Activated naive CD8-positive, alpha-beta T cell treated with anti-CD3 and anti-CD28 coated beads for 36 hours (primary cell): ENCODE data around the gene SLC22A23. TPM values are rescaled to one million over a fixed set of nuclear protein-coding genes. Genes with fewer than 3 reads are reported as not detected.

Experiments used
- DNase-seq: peaks from one replicate; pipeline ENCODE4 v3.0.0; 2021
- H3K27ac Mint-ChIP-seq: one replicate; pipeline ENCODE4 v1.8.0; 2022; ENCODE audit warnings: mild to moderate bottlenecking, moderate library complexity, mixed read lengths
- H3K27me3 Mint-ChIP-seq: one replicate; pipeline ENCODE4 v1.8.0; 2022; ENCODE audit warnings: mild to moderate bottlenecking, mixed read lengths
- H3K36me3 Mint-ChIP-seq: one replicate; pipeline ENCODE4 v1.8.0; 2021; ENCODE audit warnings: mild to moderate bottlenecking, mixed read lengths
- H3K4me1 Mint-ChIP-seq: one replicate; pipeline ENCODE4 v1.8.0; 2021; ENCODE audit warnings: mixed read lengths
- H3K4me3 Mint-ChIP-seq: one replicate; pipeline ENCODE4 v1.8.0; 2022; ENCODE audit warnings: mild to moderate bottlenecking, moderate library complexity, mixed read lengths
- H3K9me3 Mint-ChIP-seq: one replicate; pipeline ENCODE4 v1.8.0; 2022; ENCODE audit warnings: mixed read lengths
- total RNA-seq, 2 experiments: library from RNA; stranded (reverse); gene quantifications; one replicate each; pipeline ENCODE4 v1.2.3, GENCODE V29; 2021

The SLC22A23 gene
- total RNA-seq, 2 experiments from 2014 or later = 0.24 to 0.41 TPM

DNA sequence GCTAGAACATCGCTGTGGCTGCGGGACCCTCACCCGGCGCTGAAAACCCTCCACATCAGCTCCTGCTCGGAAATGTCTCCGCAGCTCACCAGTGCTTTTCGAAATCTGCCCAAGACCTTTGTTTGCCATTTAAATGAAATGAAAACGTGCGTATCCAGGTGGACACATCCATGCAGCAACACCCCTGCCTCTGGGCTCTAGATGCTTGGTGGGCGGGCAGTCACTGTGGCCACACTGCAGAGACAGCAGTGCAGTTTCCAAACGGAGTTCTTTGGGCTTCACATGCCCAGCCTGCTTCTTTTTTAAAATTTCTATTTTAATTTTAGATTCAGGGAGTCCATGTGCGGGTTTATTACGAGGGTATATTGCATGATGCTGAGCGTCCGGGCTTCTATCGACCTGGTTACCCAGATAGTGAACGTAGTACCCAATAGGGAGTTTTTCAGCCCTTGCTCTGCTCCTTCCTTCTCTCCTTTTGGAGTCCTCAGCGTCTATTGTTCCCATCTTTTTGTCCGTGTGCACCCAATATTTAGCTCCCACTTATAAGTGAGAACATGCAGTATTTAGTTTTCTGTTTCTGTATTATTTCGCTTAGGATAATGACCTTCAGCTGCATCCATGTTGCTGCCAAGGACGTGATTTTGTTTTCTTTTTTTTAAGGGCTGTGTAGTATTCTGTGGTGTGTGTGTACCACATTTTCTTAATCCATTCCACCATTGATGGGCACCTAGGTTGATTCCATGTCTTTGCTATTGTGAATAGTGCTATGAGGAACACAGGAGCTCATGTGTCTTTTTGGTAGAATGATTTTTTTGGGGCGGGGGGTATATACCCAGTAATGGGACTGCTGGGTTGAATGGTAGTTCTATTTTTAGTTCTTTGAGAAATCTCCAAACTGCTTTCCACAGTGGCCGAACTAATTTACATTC lies 224.6 kb downstream of the SLC22A23 start:
- no peak for DNase-seq
- Mint-ChIP-seq H3K27ac (no peak overlapping the region), H3K9me3 (no peaks in the 10 kb centered on the region), H3K27me3 (peaks cover 95% of the 10 kb centered on the region), H3K4me3 (no peak overlapping the region), H3K36me3 (no peaks in the 10 kb centered on the region), H3K4me1 (peaks cover 33% of the 10 kb centered on the region)

DNA sequence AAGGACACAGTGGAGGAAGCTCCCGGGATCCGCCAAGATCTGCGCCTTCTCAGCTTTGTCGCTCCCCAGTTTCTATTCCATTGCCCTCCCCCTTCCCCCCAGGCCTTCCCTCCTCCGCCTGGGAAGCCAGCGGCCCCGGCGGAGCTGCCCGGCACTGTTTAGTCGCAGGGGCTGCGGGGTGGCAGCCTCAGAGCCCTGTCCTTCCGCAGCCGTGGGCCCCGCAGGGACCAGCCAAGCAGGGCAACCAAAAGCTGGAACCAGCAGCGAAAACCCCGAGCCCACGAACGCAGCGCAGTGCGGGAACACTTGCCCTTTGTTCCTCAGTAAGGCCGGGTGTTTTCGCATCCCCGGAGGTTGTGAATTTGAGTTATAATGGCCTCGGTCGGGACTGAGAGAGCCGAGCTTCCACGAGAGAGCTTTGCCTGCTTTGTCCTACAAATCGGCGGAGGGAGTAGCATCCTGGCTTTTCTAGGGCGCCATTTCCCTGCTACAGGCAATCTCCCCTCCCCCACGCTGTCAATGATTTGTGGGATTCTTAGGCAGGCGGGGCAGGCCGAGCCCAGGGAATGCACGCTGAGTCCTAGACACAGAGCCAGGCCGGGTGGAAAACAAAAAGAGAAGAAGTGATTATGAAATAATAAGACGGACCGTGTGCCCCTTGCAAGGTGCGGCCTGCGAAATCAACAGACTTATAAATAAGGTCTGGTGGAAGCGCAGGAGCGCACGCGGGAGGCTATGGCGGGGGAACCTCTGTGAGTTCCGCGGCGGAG lies 225.4 kb downstream of the SLC22A23 start:
- Mint-ChIP-seq H3K9me3 (no peaks in the 10 kb centered on the region), H3K4me1 (peaks cover 36% of the 10 kb centered on the region), H3K27me3 (peaks cover 96% of the 10 kb centered on the region), H3K4me3 (peak overlapping the region; percentile 57), H3K36me3 (no peaks in the 10 kb centered on the region), H3K27ac (no peak overlapping the region)
- DNase-seq = no peak

DNA sequence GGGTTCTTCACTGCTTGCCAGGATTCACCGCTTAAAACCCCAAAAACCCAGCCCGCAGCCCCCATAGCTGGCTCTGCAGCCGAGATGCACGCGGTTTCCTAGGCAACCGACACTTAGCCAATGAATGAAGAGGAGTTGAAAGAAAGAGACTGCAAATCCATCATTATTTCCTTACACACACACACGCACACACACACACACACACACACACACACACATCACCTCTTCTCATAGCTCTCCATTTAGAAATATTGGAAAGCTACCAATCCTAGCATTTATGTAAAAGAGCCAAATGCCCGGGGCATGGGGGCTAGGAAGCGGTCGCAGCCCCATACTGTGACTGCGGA lies 226.0 kb downstream of the SLC22A23 start:
- Mint-ChIP-seq H3K36me3 (no peaks in the 10 kb centered on the region), H3K4me1 (peaks cover 36% of the 10 kb centered on the region), H3K27ac (no peak overlapping the region), H3K4me3 (peak overlapping the region; percentile 25), H3K9me3 (no peaks in the 10 kb centered on the region), H3K27me3 (peaks cover 96% of the 10 kb centered on the region)
- DNase-seq = no peak

DNA sequence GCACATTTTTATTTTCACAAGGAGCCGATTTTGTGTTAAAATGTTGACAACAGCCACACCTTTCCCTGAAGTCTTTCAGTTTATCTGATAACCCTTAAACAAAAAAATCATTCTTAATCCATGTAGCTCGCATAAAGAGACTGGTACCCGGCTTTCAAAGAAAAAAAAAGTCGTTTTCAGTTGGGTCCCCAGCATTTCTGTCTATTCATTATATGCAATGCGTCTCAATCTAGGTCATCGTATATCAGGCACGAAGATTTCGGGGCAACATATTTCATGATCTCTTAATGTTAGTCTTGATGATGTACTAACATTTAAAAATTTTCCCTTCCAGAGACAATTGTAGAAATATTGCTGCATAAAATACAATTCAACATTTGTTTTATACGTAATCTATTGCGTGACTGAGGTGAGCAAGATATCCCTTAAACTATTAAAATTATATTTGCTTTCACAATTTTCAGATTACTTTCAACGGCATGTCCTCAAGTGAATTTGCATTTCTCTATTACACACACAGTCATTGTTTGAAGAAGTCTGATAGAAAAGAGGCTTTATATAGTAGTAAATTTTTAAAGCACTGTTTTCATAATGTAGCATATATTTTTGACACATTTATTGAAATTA lies 226.5 kb downstream of the SLC22A23 start:
- no peaks in the 10 kb centered on the region for H3K36me3 Mint-ChIP-seq
- no peak overlapping the region for H3K27ac Mint-ChIP-seq
- H3K4me3 Mint-ChIP-seq = peak overlapping the region; percentile 25
- no peak for DNase-seq
- H3K27me3 Mint-ChIP-seq = peaks cover 96% of the 10 kb centered on the region
- no peaks in the 10 kb centered on the region for H3K9me3 Mint-ChIP-seq
- peaks cover 36% of the 10 kb centered on the region for H3K4me1 Mint-ChIP-seq

GRCh38 chr6:3229566-3230178 lies 227.2 kb downstream of the SLC22A23 start:
- peak overlapping the region; percentile 34 for H3K4me3 Mint-ChIP-seq
- H3K4me1 Mint-ChIP-seq = peaks cover 36% of the 10 kb centered on the region
- H3K27me3 Mint-ChIP-seq = peaks cover 89% of the 10 kb centered on the region
- no peaks in the 10 kb centered on the region for H3K36me3 Mint-ChIP-seq
- no peaks in the 10 kb centered on the region for H3K9me3 Mint-ChIP-seq
- H3K27ac Mint-ChIP-seq = no peak overlapping the region
- peak; percentile 43 for DNase-seq

DNA sequence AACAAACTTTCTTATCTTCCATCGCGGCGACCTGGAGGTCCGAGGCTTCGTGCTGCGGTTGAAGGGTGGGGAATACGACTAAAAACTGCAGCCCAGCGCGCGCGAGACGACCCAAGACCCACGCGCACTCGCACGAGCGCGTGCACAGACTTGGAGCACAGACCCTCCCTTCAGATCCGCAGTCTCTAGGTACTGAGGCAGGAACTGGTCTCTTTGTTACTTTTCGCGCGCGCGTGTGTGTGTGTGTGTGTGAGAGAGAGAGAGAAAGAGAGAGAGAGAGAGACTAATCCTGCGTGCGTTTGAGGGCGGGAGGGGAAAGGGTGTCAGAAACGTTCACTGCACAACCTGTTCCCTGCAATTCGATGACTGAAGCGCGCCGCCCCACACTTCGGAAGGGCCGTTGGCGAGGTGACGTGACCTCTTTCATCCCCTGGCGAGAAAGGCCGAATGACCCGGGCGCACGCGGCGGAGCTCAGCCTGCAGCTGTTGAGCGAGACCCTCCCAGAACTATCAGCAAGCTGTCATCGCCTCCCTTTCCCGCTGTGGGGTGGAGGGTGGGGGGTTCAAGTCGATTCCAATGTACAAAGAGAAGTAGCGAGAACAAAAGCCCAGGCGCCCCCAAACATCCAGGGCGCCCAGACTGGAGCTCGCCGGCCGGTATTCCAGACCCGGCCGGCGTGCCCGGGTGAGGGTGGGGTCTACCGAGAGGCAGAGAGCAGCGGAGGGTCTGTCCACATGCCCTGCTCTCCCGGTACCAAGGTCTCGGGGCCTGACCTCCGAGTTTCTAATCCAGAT lies 227.9 kb downstream of the SLC22A23 start:
- Mint-ChIP-seq H3K36me3 (no peaks in the 10 kb centered on the region), H3K4me1 (peaks cover 38% of the 10 kb centered on the region), H3K27me3 (peaks cover 89% of the 10 kb centered on the region), H3K27ac (peak overlapping the region; percentile 0), H3K4me3 (peak overlapping the region; percentile 78), H3K9me3 (no peaks in the 10 kb centered on the region)
- DNase-seq = no peak

GRCh38 chr6:3228046-3228671 lies 228.7 kb downstream of the SLC22A23 start:
- DNase-seq = peak; percentile 33
- peaks cover 85% of the 10 kb centered on the region for H3K27me3 Mint-ChIP-seq
- peak overlapping the region; percentile 76 for H3K4me3 Mint-ChIP-seq

DNA sequence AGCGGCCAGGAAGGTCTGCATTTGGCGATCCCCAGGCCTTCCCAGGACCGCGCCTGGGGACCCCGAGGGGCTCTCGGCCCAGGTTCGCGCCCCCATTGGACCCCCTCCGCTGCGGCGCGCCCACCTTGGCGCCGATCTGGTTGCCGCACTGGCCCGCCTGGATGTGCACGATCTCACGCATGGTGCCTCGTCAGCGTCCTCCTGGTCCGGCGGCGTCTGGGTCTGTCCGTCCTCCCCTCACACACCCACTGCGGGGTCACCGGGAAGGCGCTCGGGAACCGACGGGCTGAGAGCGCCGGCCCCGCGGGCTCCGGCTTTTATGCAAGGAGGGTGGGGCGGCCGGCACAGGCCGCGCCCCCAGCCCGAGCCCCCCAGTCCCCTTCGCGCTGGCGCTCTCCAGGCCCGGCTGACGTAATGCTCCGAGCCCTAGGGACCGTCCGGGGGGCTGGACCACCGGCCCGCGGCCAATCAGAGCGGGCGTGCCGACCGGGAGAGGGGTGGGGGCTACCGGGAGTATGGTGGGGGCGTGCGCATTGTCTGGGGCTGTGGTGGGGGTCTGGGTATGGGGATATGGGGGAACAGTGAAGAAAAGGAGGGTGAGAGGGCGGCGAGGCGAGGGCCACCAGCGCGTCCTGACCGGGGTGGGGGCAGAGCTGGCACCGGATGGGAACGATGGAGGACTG lies 229.3 kb downstream of the SLC22A23 start, which contains the start of gene TUBB2B:
Gene TUBB2B (minus strand): TSS at position 291 of the 683 bp plus-strand sequence. CDS start 110 bp downstream, at position 181.
- no peak for DNase-seq
- no peaks in the 10 kb centered on the region for H3K9me3 Mint-ChIP-seq
- peaks cover 78% of the 10 kb centered on the region for H3K27me3 Mint-ChIP-seq
- peaks cover 38% of the 10 kb centered on the region for H3K4me1 Mint-ChIP-seq
- H3K27ac Mint-ChIP-seq = no peak within 1 kb of the TSS
- H3K4me3 Mint-ChIP-seq = peak within 1 kb of the TSS; percentile 76
- no peaks in the 10 kb centered on the region for H3K36me3 Mint-ChIP-seq

More at GRCh38 chr6:3228046-3228671, 228.7 kb downstream of the SLC22A23 start:
- Mint-ChIP-seq H3K4me1 (peaks cover 38% of the 10 kb centered on the region), H3K36me3 (no peaks in the 10 kb centered on the region), H3K9me3 (no peaks in the 10 kb centered on the region), H3K27ac (no peak overlapping the region)

- Mint-ChIP-seq H3K4me1 (peaks cover 33% of the 10 kb centered on the region), H3K27me3 (peaks cover 74% of the 10 kb centered on the region), H3K36me3 (peaks cover 3% of the 10 kb centered on the region), H3K9me3 (peaks cover 5% of the 10 kb centered on the region), H3K27ac (no peak overlapping the region), H3K4me3 (peak overlapping the region; percentile 65)
- peak; percentile 39 for DNase-seq
These were observed 230.1 kb downstream of the SLC22A23 start for GRCh38 chr6:3226481-3227362.

DNA sequence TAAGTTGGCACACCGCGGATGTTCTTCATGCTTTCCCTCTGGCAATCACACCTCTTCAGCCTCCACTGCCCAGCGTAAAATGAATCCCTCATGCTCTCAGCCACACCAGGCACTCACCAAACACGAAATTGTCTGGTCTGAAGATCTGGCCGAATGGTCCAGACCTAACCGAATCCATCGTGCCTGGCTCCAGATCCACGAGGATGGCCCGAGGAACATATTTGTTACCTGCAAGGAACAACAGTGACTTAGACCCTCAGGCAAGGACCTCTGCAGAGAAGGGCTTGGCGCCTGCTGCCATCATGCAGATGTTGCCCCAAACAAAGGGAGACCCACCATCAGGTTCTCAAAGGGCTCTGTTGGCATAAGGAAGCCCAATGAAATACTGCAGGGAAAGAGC lies 230.8 kb downstream of the SLC22A23 start:
- DNase-seq = no peak
- H3K27ac Mint-ChIP-seq = no peak overlapping the region
- no peak overlapping the region for H3K4me3 Mint-ChIP-seq
- peaks cover 5% of the 10 kb centered on the region for H3K9me3 Mint-ChIP-seq
- peaks cover 3% of the 10 kb centered on the region for H3K36me3 Mint-ChIP-seq
- peaks cover 69% of the 10 kb centered on the region for H3K27me3 Mint-ChIP-seq
- peaks cover 29% of the 10 kb centered on the region for H3K4me1 Mint-ChIP-seq

DNA sequence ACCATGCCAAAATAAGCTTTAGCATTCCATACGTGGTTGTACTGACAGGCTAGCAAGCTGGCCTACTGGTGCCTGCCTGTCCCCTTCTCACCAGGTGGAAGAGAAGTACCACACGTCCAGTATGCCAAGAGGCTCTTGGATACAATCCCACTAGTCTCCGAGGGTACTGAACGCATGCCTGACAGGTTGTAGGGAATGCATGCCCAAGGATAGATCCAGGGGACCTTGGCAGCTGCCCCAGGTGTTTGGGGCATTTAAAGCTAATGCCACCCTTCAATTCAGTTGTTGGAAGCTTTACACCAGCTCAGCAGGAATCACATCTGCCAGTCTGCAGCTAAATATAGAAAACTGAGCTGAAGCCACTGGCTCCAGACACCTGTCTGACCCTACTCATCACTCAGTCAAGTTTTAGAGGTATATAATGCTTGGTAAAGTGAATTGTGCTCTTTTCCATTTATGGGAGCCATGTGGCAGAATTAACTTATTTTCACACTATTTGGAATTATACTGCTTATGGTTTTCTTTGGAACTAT lies 234.3 kb downstream of the SLC22A23 start:
- Mint-ChIP-seq H3K9me3 (peaks cover 5% of the 10 kb centered on the region), H3K27ac (no peak overlapping the region), H3K4me3 (no peak overlapping the region), H3K4me1 (peaks cover 5% of the 10 kb centered on the region), H3K27me3 (peaks cover 54% of the 10 kb centered on the region), H3K36me3 (peaks cover 3% of the 10 kb centered on the region)
- DNase-seq = no peak

GRCh38 chr6:3221578-3221977 lies 235.3 kb downstream of the SLC22A23 start:
- Mint-ChIP-seq H3K27ac (no peak overlapping the region), H3K4me1 (peaks cover 4% of the 10 kb centered on the region), H3K36me3 (peaks cover 3% of the 10 kb centered on the region), H3K27me3 (peaks cover 49% of the 10 kb centered on the region), H3K9me3 (peaks cover 5% of the 10 kb centered on the region), H3K4me3 (no peak overlapping the region)
- no peak for DNase-seq
